Right forelimb (tissue), 1 donor: ENCODE results near the gene CDC42EP4.
A peak's percentile ranks its signal among the peaks of the same experiment; 100 is the strongest.

Source experiments
- DNase-seq: peaks from one replicate; pipeline ENCODE4 v3.0.0-alpha.2; 2018

Gene CDC42EP4

GRCh38 chr17:73311781-73312641, at the start of gene CDC42EP4:
Gene CDC42EP4, minus strand, starts transcription at chr17:73312001. Its CDS starts 25,501 bp downstream, at chr17:73286500.
- DNase-seq = peak; percentile 98

GRCh38 chr17:73360961-73361761, 49.4 kb upstream of the CDC42EP4 start:
- DNase-seq = no peak

GRCh38 chr17:73359987-73360410, 48.2 kb upstream of the CDC42EP4 start:
- no peak for DNase-seq

GRCh38 chr17:73359352-73359751, 47.6 kb upstream of the CDC42EP4 start:
- no peak for DNase-seq

- DNase-seq = no peak
Measured at GRCh38 chr17:73358668-73359067, 46.9 kb upstream of the CDC42EP4 start.

GRCh38 chr17:73357981-73358380, 46.2 kb upstream of the CDC42EP4 start:
- DNase-seq = no peak

- no peak for DNase-seq
Measured at GRCh38 chr17:73357318-73357717, 45.5 kb upstream of the CDC42EP4 start.

GRCh38 chr17:73356561-73357170, 44.9 kb upstream of the CDC42EP4 start:
- DNase-seq = no peak

- DNase-seq = no peak
Measured at GRCh38 chr17:73354423-73355284, 42.9 kb upstream of the CDC42EP4 start.

GRCh38 chr17:73352261-73352660, 40.5 kb upstream of the CDC42EP4 start:
- no peak for DNase-seq

- no peak for DNase-seq
Measured at GRCh38 chr17:73351764-73352163, 40.0 kb upstream of the CDC42EP4 start.

GRCh38 chr17:73350864-73351263, 39.1 kb upstream of the CDC42EP4 start:
- DNase-seq = no peak

GRCh38 chr17:73349647-73350046, 37.8 kb upstream of the CDC42EP4 start:
- DNase-seq = no peak

- DNase-seq = no peak
Measured at GRCh38 chr17:73349138-73349537, 37.3 kb upstream of the CDC42EP4 start.

- DNase-seq = no peak
Measured at GRCh38 chr17:73348829-73349095, 37.0 kb upstream of the CDC42EP4 start.

- DNase-seq = no peak
Measured at GRCh38 chr17:73348018-73348828, 36.4 kb upstream of the CDC42EP4 start.

- no peak for DNase-seq
Measured at GRCh38 chr17:73347351-73347750, 35.5 kb upstream of the CDC42EP4 start.

- no peak for DNase-seq
Measured at GRCh38 chr17:73346501-73347162, 34.8 kb upstream of the CDC42EP4 start.

GRCh38 chr17:73343739-73344454, 32.1 kb upstream of the CDC42EP4 start:
- no peak for DNase-seq

- DNase-seq = peak; percentile 85
Measured at GRCh38 chr17:73343168-73343634, 31.4 kb upstream of the CDC42EP4 start.
